GM19240 (cell line): Measurements from ENCODE around the gene OLFML1.
"Not testable (repeated sequence)": the region's sequence is repeated elsewhere in the genome, so short reads cannot be mapped to it uniquely, and the experiment has no call there.

Source experiments
- DNase-seq: peaks from one replicate; pipeline ENCODE4 v3.0.0; 2011; ENCODE audit warnings: low spot score; ENCODE audit not compliant: insufficient read length

OLFML1 gene

GRCh38 chr11:7512525-7513233 lies 27.4 kb downstream of the OLFML1 start:
- peak; percentile 72 for DNase-seq

GRCh38 chr11:7513234-7514098 lies 28.2 kb downstream of the OLFML1 start, which contains the start of gene PPFIBP2:
Gene PPFIBP2 (plus strand): TSS chr11:7513999. CDS start chr11:7549476, 35,477 bp downstream.
- peak; percentile 69 for DNase-seq

GRCh38 chr11:7514099-7514591 lies 28.8 kb downstream of the OLFML1 start:
- no peak for DNase-seq

- DNase-seq: no peak
Observed at GRCh38 chr11:7515447-7515886, 30.2 kb downstream of the OLFML1 start.

GRCh38 chr11:7516475-7516874 lies 31.2 kb downstream of the OLFML1 start:
- no peak for DNase-seq

GRCh38 chr11:7517743-7518142 lies 32.4 kb downstream of the OLFML1 start:
- DNase-seq: not testable (repeated sequence)

GRCh38 chr11:7518811-7519562 lies 33.7 kb downstream of the OLFML1 start:
- DNase-seq: no peak

GRCh38 chr11:7520011-7520942 lies 35.0 kb downstream of the OLFML1 start:
- no peak for DNase-seq

GRCh38 chr11:7520981-7521487 lies 35.7 kb downstream of the OLFML1 start:
- DNase-seq: peak; percentile 29

GRCh38 chr11:7522121-7522520 lies 36.8 kb downstream of the OLFML1 start:
- no peak for DNase-seq

GRCh38 chr11:7522546-7522945 lies 37.2 kb downstream of the OLFML1 start:
- no peak for DNase-seq

GRCh38 chr11:7523416-7524210 lies 38.3 kb downstream of the OLFML1 start:
- DNase-seq: no peak

GRCh38 chr11:7524462-7525235 lies 39.3 kb downstream of the OLFML1 start:
- no peak for DNase-seq

GRCh38 chr11:7525424-7525823 lies 40.1 kb downstream of the OLFML1 start:
- no peak for DNase-seq

GRCh38 chr11:7527029-7527428 lies 41.7 kb downstream of the OLFML1 start:
- DNase-seq: no peak

- no peak for DNase-seq
Observed at GRCh38 chr11:7528514-7529049, 43.3 kb downstream of the OLFML1 start.

GRCh38 chr11:7530013-7530640 lies 44.8 kb downstream of the OLFML1 start:
- no peak for DNase-seq

- no peak for DNase-seq
Observed at GRCh38 chr11:7531011-7531410, 45.7 kb downstream of the OLFML1 start.
